ENCODE measurements around the gene ZNF827. TPM values are rescaled to one million over a fixed set of nuclear protein-coding genes. Genes with fewer than 3 reads are reported as not detected.

Gene ZNF827
- total and polyA plus RNA-seq, 2 of the 8 experiments (the other 6 are each of a cell fraction or from before 2014, with no cell fraction given), result 25.3 to 26.2 TPM

- TF ChIP-seq BRCA1 (IDR thresholded peaks at IDR 0.05; ENCODE audit: low read depth, low read length) (no peak), USF2 (IDR thresholded peaks at IDR 0.05; ENCODE audit: low read length) (no peak), SIX5 (IDR thresholded peaks at IDR 0.05; ENCODE audit: low read depth, low read length) (no peak), CREB1 (IDR thresholded peaks at IDR 0.05) (no peak)
- TF ChIP-seq, protein P1, sequence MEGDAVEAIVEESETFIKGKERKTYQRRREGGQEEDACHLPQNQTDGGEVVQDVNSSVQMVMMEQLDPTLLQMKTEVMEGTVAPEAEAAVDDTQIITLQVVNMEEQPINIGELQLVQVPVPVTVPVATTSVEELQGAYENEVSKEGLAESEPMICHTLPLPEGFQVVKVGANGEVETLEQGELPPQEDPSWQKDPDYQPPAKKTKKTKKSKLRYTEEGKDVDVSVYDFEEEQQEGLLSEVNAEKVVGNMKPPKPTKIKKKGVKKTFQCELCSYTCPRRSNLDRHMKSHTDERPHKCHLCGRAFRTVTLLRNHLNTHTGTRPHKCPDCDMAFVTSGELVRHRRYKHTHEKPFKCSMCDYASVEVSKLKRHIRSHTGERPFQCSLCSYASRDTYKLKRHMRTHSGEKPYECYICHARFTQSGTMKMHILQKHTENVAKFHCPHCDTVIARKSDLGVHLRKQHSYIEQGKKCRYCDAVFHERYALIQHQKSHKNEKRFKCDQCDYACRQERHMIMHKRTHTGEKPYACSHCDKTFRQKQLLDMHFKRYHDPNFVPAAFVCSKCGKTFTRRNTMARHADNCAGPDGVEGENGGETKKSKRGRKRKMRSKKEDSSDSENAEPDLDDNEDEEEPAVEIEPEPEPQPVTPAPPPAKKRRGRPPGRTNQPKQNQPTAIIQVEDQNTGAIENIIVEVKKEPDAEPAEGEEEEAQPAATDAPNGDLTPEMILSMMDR (IDR thresholded peaks at IDR 0.05; ENCODE audit: control extremely low read depth in 1 of 3, insufficient read depth in 1 of 3, low read depth in 1 of 3, low read length in 3 of 3), result no peak
These were observed 157.3 kb downstream of the ZNF827 start (continued) for GRCh38 chr4:145781351-145781750.

All from H1 (cell line).